DOHH2 (cell line): ENCODE data around the gene RAD9A.

Source experiments
- H3F3A ChIP-seq: fragments of 200-600 bp; sonication (generic), shearing (Covaris generic); 2 replicates; pipeline ENCODE4 v1.6.0; 2016; ENCODE audit warnings: antibody characterized with exemption, mild to moderate bottlenecking; ENCODE audit not compliant: control insufficient read depth, insufficient read depth
- H3K27ac ChIP-seq: fragments of 200-600 bp; sonication (generic); 2 replicates; pipeline ENCODE4 v1.5.1; 2014; ENCODE audit warnings: low read depth, mild to moderate bottlenecking, low read length, moderate library complexity
- H3K27me3 ChIP-seq: fragments of 200-600 bp; sonication (generic); 2 replicates; pipeline ENCODE4 v1.6.1; 2014; ENCODE audit warnings: mild to moderate bottlenecking, low read length, mixed read lengths; ENCODE audit not compliant: control insufficient read depth
- H3K36me3 ChIP-seq: fragments of 200-600 bp; sonication (generic); 2 replicates; pipeline ENCODE4 v1.6.1; 2014; ENCODE audit warnings: mild to moderate bottlenecking, low read length, moderate library complexity, mixed read lengths; ENCODE audit not compliant: control insufficient read depth
- H3K4me1 ChIP-seq: fragments of 200-600 bp; sonication (generic); 2 replicates; pipeline ENCODE4 v1.6.1; 2014; ENCODE audit warnings: mild to moderate bottlenecking, low read length, mixed read lengths; ENCODE audit not compliant: control insufficient read depth
- H3K4me2 ChIP-seq: fragments of 200-600 bp; sonication (generic); 2 replicates; pipeline ENCODE4 v1.6.0; 2014; ENCODE audit warnings: mild to moderate bottlenecking, low read length, moderate library complexity
- H3K4me3 ChIP-seq: fragments of 200-600 bp; sonication (generic); 2 replicates; pipeline ENCODE4 v1.5.1; 2014; ENCODE audit warnings: mild to moderate bottlenecking, low read length, mixed read lengths
- H3K79me2 ChIP-seq: fragments of 200-600 bp; sonication (generic); 2 replicates; pipeline ENCODE4 v1.6.1; 2014; ENCODE audit warnings: mild to moderate bottlenecking, low read length, mixed read lengths; ENCODE audit not compliant: control insufficient read depth
- H3K9me2 ChIP-seq: fragments of 200-600 bp; sonication (generic); replicated peaks from 2 replicates; pipeline ENCODE4 v1.6.1; 2014; ENCODE audit warnings: mild to moderate bottlenecking, low read length, mixed read lengths; ENCODE audit not compliant: control insufficient read depth
- H3K9me3 ChIP-seq: fragments of 200-600 bp; sonication (generic); 2 replicates; pipeline ENCODE4 v1.6.1; 2014; ENCODE audit warnings: antibody characterized with exemption, low read length, mixed read lengths; ENCODE audit not compliant: control insufficient read depth, insufficient read depth
- H4K20me1 ChIP-seq: fragments of 200-600 bp; sonication (generic); 2 replicates; pipeline ENCODE4 v1.6.0; 2014; ENCODE audit warnings: low read depth, mild to moderate bottlenecking, antibody characterized with exemption, low read length, moderate library complexity; ENCODE audit not compliant: control insufficient read depth, insufficient read depth
- CTCF ChIP-seq: fragments of 200-600 bp; sonication (generic); IDR thresholded peaks from one replicate; pipeline ENCODE4 v1.5.1; 2014; ENCODE audit warnings: antibody characterized with exemption, mild to moderate bottlenecking, low read depth, low read length; ENCODE audit not compliant: poor library complexity, severe bottlenecking

The RAD9A gene

GRCh38 chr11:67397986-67398660, 6.3 kb downstream of the RAD9A start:
- H3K4me1 ChIP-seq, result peaks cover 53% of the 10 kb centered on the region
- no peaks in the 10 kb centered on the region for H3K9me3 ChIP-seq
- H3K4me3 ChIP-seq, result no peak overlapping the region
- no peaks in the 10 kb centered on the region for H3K9me2 ChIP-seq
- no peaks in the 10 kb centered on the region for H3K27me3 ChIP-seq
- H3K79me2 ChIP-seq, result peaks cover 76% of the 10 kb centered on the region
- peaks cover 7% of the 10 kb centered on the region; the same call in 1 of the 2 replicates for H4K20me1 ChIP-seq
- TF ChIP-seq CTCF, result no peak
- no peak overlapping the region; the same call in 1 of the 2 replicates for H3K4me2 ChIP-seq
- peaks cover 15% of the 10 kb centered on the region; the same call in 1 of the 2 replicates for H3F3A ChIP-seq
- peaks cover 76% of the 10 kb centered on the region for H3K36me3 ChIP-seq
- no peak overlapping the region for H3K27ac ChIP-seq

DNA sequence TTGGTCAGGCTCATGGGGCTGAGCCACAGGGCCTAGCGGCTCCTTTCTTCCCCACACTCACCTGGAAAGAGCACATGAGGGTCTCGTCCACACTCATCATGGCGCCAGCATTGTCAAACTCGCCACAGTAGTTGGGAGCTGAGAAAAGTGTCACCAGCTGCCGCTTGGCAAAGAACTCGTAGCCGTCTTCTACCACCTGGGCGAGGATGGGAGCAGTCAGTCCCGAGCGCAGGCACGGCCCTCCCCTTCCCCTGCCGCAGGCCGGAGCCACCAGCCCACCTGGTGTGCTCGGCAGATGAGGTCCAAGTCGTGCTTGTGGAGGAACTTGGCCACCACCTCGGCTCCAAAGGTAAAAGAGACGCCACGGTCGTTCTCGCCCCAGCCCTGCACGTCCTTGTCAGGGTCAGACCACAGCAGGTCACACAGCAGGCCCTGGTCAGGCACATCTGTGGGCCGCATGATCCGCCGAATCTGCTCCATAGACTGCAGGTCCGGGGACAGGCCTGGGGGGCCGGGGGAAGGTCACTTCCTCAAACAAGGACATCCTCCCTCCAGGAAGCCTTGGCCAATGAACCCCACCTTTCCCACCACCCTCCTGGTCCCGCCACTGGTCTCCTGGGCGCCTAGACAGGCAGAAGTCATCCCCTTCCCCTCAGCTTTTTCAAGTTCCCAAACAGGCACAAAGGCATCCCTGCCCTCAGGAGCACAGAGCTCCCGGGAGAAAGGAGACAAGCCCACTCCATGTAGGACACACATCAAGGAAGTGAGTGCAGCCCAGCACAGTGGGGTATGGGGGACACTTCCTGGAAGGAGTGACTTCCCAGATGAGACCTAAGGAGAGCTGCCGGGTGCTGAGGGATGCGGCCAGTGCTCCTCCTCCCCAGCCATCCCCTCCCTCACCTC, 7.1 kb downstream of the RAD9A start:
- no peaks in the 10 kb centered on the region for H3K9me2 ChIP-seq
- H3K4me1 ChIP-seq, result peaks cover 54% of the 10 kb centered on the region
- no peak overlapping the region for H3K4me3 ChIP-seq
- peaks cover 7% of the 10 kb centered on the region; the same call in 1 of the 2 replicates for H4K20me1 ChIP-seq
- no peaks in the 10 kb centered on the region for H3K9me3 ChIP-seq
- no peak for TF ChIP-seq CTCF
- peaks cover 14% of the 10 kb centered on the region; the same call in 1 of the 2 replicates for H3F3A ChIP-seq
- peak overlapping the region; percentile 82; the same call in 1 of the 2 replicates for H3K4me2 ChIP-seq
- no peak overlapping the region for H3K27ac ChIP-seq
- no peaks in the 10 kb centered on the region for H3K27me3 ChIP-seq
- H3K79me2 ChIP-seq, result peaks cover 72% of the 10 kb centered on the region
- peaks cover 70% of the 10 kb centered on the region for H3K36me3 ChIP-seq

DNA sequence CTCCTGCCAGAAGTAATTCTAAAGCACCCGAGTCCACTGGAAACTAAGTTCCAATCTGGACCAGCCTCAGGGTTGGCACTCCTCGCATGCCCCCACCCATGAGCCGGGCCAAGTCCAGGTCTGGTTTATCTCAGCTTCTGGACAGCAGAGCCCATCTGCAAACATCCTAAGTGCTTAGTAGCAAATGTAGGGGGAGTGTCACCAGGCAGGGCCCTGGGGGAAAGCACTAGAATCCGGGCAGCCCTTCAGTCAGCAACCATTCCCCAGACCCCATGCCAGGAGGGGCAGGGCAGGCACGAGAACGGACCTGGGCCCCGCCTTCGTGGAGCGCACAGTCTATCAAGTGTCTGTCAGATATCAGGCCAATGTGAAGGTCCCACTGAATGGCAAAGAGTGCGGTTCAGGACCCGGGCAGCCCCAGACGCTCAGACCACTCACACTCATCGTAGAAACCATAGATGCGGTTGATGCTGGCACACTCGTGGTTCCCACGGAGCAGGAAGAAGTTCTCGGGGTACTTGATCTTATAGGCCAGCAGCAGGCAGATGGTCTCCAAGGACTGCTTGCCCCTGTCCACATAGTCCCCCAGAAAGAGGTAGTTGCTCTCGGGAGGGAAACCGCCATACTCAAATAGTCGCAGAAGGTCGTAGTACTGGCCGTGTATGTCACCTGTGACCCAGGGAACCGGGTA, 8.6 kb downstream of the RAD9A start:
- peak overlapping the region; percentile 76 for H3K27ac ChIP-seq

More for the DNA sequence above, 8.6 kb downstream of the RAD9A start:
- peaks cover 10% of the 10 kb centered on the region; the same call in 1 of the 2 replicates for H3F3A ChIP-seq
- H3K4me3 ChIP-seq, result peak overlapping the region; percentile 92
- no peaks in the 10 kb centered on the region for H3K9me3 ChIP-seq
- peaks cover 85% of the 10 kb centered on the region for H3K79me2 ChIP-seq
- H4K20me1 ChIP-seq, result peaks cover 7% of the 10 kb centered on the region; the same call in 1 of the 2 replicates
- TF ChIP-seq CTCF, result no peak
- peaks cover 75% of the 10 kb centered on the region for H3K36me3 ChIP-seq
- H3K27me3 ChIP-seq, result no peaks in the 10 kb centered on the region
- H3K9me2 ChIP-seq, result no peaks in the 10 kb centered on the region
- peak overlapping the region; percentile 82 for H3K4me2 ChIP-seq
- H3K4me1 ChIP-seq, result peaks cover 64% of the 10 kb centered on the region
